Gastrocnemius medialis (tissue), 4 donors: Measurements from ENCODE around the gene SALL4. TPM values are rescaled to one million over a fixed set of nuclear protein-coding genes. Genes with fewer than 3 reads are reported as not detected.

ENCODE experiments used
- ATAC-seq, 2 donors: fragments of 150-250 bp; one replicate each; pipeline ENCODE4 v1.9.1; 2016
- DNase-seq, 2 donors: peaks; one replicate each; pipeline ENCODE4 v3.0.0-alpha.2; 2019
- H3K27ac ChIP-seq, 4 donors: fragments of 200-600 bp; sonication (generic); 1 replicate in 1 of 4; 2 replicates in 3 of 4; pipeline ENCODE4 v1.5.1; 2016 to 2018; ENCODE audit warnings: mild to moderate bottlenecking in 2 of 4, moderate library complexity in 1 of 4
- H3K27me3 ChIP-seq, 3 donors: fragments of 200-600 bp; sonication (generic) in 2 of 3; 1 replicate in 1 of 3; 2 replicates in 2 of 3; pipeline versions ENCODE4 v1.5.1 to v1.6.0; 2016 to 2019; ENCODE audit warnings: mild to moderate bottlenecking in 1 of 3, moderate library complexity in 1 of 3
- H3K36me3 ChIP-seq, 2 donors: fragments of 200-600 bp; sonication (generic) in 1 of 2; one replicate each; pipeline ENCODE4 v1.5.1; 2017 to 2018
- H3K4me1 ChIP-seq, 2 donors: fragments of 200-600 bp; sonication (generic) in 1 of 2; one replicate each; pipeline ENCODE4 v1.5.1; 2016 to 2017; ENCODE audit warnings: mild to moderate bottlenecking in 2 of 2
- H3K4me3 ChIP-seq, 4 donors: fragments of 200-600 bp; sonication (generic) in 3 of 4; 1 replicate in 1 of 4; 2 replicates in 3 of 4; pipeline ENCODE4 v1.5.1; 2016 to 2019; ENCODE audit warnings: mild to moderate bottlenecking in 2 of 4
- H3K9me3 ChIP-seq, 3 donors: fragments of 200-600 bp; sonication (generic) in 2 of 3; 1 replicate in 1 of 3; 2 replicates in 2 of 3; pipeline ENCODE4 v1.5.1; 2016 to 2019
- POLR2A ChIP-seq, 2 donors: fragments of 450-650 bp; IDR thresholded peaks; one replicate each; pipeline ENCODE4 v1.6.1; 2017; ENCODE audit warnings: antibody characterized with exemption in 2 of 2, mild to moderate bottlenecking in 2 of 2, moderate library complexity in 2 of 2
- in situ Hi-C, 4 donors: fragments of 200-750 bp; cut with MboI; loops; one replicate each; pipeline versions ENCODE4 v1.15.0 to v1.8.0; 2017; ENCODE audit warnings: low sequenced_read_pairs in 4 of 4
- intact Hi-C: fragments of 100-400 bp; cut with DNase I; formaldehyde crosslinking; loops from one replicate; pipeline ENCODE4 v1.15.1; 2023; ENCODE audit warnings: low total_unique reads
- total RNA-seq, 4 donors: library from RNA; depleted of rRNA; stranded (reverse); fragments of >200 nt; gene quantifications; one replicate each; pipeline versions ENCODE4 v1.1.0 to v1.2.3, GENCODE V29; 2016
- TF ChIP-seq, protein P1 (sequence below), 5 experiments: fragments of 450-650 bp in 3 of 5; fragments of 200-600 bp in 2 of 5; sonication (generic) in 2 of 5; IDR thresholded peaks in 4 of 5; conservative IDR thresholded peaks in 1 of 5; 1 replicate in 4 of 5; 2 replicates in 1 of 5; pipeline ENCODE4 v1.5.1; 2016 to 2019; ENCODE audit warnings: antibody characterized with exemption in 5 of 5, mild to moderate bottlenecking in 3 of 5, moderate library complexity in 3 of 5

Gene SALL4
- total RNA-seq, 4 donors from 2014 or later = not detected

DNA sequence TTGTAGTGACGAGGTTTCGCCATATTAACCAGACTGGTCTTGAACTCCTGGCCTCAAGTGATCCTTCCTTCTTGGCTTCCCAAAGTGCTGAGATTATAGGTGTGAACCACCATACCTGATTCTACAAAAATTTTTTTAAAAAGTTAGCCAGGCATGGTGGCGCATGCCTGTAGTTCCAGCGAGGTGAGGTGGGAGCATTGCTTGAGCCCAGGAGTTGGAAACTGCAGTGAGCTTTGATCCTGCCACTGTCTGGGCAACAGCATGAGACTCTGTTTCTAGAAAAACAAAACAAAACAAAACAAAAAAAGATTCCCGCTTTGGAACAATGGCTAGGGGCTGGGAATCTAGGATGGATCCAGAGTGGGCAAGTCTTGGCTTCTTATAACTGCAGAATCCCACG lies 35.1 kb upstream of the SALL4 start:
- no peaks in the 10 kb centered on the region for H3K4me1 ChIP-seq
- H3K27me3 ChIP-seq = no peaks in the 10 kb centered on the region
- in situ Hi-C loops (no loop called here), intact Hi-C loops (no loop called here)
- no peaks in the 10 kb centered on the region for H3K36me3 ChIP-seq
- no peaks in the 10 kb centered on the region for H3K9me3 ChIP-seq
- H3K27ac ChIP-seq = no peak overlapping the region
- TF ChIP-seq, protein P1, sequence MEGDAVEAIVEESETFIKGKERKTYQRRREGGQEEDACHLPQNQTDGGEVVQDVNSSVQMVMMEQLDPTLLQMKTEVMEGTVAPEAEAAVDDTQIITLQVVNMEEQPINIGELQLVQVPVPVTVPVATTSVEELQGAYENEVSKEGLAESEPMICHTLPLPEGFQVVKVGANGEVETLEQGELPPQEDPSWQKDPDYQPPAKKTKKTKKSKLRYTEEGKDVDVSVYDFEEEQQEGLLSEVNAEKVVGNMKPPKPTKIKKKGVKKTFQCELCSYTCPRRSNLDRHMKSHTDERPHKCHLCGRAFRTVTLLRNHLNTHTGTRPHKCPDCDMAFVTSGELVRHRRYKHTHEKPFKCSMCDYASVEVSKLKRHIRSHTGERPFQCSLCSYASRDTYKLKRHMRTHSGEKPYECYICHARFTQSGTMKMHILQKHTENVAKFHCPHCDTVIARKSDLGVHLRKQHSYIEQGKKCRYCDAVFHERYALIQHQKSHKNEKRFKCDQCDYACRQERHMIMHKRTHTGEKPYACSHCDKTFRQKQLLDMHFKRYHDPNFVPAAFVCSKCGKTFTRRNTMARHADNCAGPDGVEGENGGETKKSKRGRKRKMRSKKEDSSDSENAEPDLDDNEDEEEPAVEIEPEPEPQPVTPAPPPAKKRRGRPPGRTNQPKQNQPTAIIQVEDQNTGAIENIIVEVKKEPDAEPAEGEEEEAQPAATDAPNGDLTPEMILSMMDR (IDR thresholded peaks at IDR 0.05 in 4 of 5, conservative IDR thresholded peaks at IDR 0.05 in 1 of 5) = no peak
- TF ChIP-seq POLR2A (IDR thresholded peaks at IDR 0.05) = no peak
- ATAC-seq = no peak
- DNase-seq = no peak
- H3K4me3 ChIP-seq = no peak overlapping the region

DNA sequence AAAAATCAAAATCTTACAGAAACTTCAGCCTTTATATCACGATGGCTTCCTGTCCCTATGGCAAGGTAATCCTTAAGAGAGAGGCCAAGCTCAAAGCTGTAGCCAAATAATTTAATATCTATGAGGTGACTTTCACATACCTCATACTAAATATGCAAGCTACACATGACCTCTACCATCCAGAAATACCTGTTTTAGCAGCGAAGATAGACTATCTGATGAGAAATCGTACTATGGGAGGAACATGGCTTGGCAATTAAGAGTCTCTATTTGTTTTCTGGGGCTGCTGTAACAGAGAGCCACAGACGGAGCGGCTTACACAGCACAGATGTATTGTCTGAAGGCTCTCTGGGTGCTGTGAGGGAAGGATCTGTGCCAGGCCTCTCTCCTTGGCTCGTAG lies 31.0 kb upstream of the SALL4 start:
- intact Hi-C loops = no loop called here
- no peaks in the 10 kb centered on the region for H3K4me1 ChIP-seq
- in situ Hi-C loops = no loop called here
- H3K27me3 ChIP-seq = no peaks in the 10 kb centered on the region
- no peak for DNase-seq
- no peaks in the 10 kb centered on the region for H3K9me3 ChIP-seq
- H3K27ac ChIP-seq = no peak overlapping the region
- no peak for TF ChIP-seq POLR2A (IDR thresholded peaks at IDR 0.05)
- TF ChIP-seq, protein P1 (IDR thresholded peaks at IDR 0.05 in 4 of 5, conservative IDR thresholded peaks at IDR 0.05 in 1 of 5) = no peak
- ATAC-seq = no peak
- H3K36me3 ChIP-seq = no peaks in the 10 kb centered on the region
- no peak overlapping the region for H3K4me3 ChIP-seq

DNA sequence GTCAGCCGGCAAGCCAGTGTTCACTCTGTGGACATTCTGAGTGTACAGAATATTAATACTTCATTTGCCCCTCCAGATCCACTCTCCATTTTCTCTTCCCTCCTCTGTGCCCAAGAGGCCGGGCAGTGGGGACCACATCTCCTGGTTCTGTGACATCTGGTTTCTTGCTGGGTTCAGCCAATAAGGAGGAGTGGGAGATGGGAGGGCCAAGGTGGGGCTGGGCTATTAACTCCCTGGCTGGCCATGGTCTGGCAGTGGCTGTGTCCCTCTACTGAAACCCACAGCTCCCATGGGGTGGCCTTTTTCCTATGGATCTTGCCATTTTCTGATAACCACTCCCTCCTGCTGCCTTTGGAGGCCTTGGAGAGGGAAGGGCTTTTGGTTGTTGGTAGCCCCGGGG lies 30.0 kb upstream of the SALL4 start:
- Histone ChIP-seq H3K36me3 (no peaks in the 10 kb centered on the region), H3K4me3 (no peak overlapping the region), H3K27me3 (no peaks in the 10 kb centered on the region), H3K27ac (no peak overlapping the region), H3K9me3 (no peaks in the 10 kb centered on the region), H3K4me1 (no peaks in the 10 kb centered on the region)
- in situ Hi-C loops (no loop called here), intact Hi-C loops (no loop called here)
- DNase-seq = no peak
- no peak for TF ChIP-seq POLR2A (IDR thresholded peaks at IDR 0.05)
- TF ChIP-seq, protein P1 (IDR thresholded peaks at IDR 0.05 in 4 of 5, conservative IDR thresholded peaks at IDR 0.05 in 1 of 5) = no peak
- no peak for ATAC-seq

DNA sequence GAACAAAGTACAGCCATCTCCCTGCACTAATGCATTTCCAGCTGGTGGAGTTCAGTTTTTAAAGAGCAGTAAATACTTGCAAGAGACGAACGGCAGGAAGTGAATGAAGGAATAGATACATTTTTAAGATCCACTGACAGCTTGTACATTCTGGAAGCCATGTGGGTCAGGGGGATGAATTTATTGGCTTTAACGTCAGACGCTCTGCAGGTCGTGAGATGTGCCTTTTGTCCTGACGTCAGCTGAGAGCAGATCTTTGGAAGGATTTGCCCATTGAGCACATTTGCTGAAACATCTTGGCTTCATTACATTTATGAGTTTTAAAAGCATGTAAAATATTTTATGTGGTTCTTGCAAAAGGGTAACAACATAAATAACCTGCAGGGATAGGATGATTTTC lies 29.5 kb upstream of the SALL4 start:
- no peak for TF ChIP-seq POLR2A (IDR thresholded peaks at IDR 0.05)
- TF ChIP-seq, protein P1 (IDR thresholded peaks at IDR 0.05 in 4 of 5, conservative IDR thresholded peaks at IDR 0.05 in 1 of 5) = no peak
- Histone ChIP-seq H3K27me3 (no peaks in the 10 kb centered on the region), H3K4me1 (no peaks in the 10 kb centered on the region), H3K36me3 (no peaks in the 10 kb centered on the region), H3K4me3 (no peak overlapping the region), H3K9me3 (no peaks in the 10 kb centered on the region), H3K27ac (no peak overlapping the region)
- DNase-seq (no peak), ATAC-seq (no peak)
- intact Hi-C loops = no loop called here
- in situ Hi-C loops = no loop called here

DNA sequence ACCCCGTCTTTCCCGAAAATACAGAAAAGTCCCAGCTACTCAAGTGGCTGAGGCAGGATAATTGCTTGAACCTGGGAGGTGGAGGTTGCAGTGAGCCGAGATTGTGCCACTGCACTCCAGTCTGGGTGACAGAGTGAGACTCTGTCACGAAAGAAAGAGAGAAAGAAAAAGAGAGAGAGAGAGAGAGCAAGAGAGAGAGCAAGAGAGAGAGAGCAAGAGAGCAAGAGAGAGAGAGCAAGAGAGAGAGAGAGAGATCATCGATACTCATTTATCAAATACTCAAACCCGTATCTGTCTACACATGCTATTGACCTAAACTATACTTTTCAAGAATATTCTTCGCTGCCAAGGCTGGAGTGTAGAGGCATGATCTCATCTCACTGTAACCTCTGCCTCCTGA lies 28.2 kb upstream of the SALL4 start:
- intact Hi-C loops = no loop called here
- H3K27ac ChIP-seq = no peak overlapping the region
- H3K4me1 ChIP-seq = no peaks in the 10 kb centered on the region

More for the DNA sequence above, 28.2 kb upstream of the SALL4 start:
- H3K36me3 ChIP-seq = no peaks in the 10 kb centered on the region
- DNase-seq (no peak), ATAC-seq (no peak)
- no peak overlapping the region for H3K4me3 ChIP-seq
- no peaks in the 10 kb centered on the region for H3K27me3 ChIP-seq
- TF ChIP-seq, protein P1 (IDR thresholded peaks at IDR 0.05 in 4 of 5, conservative IDR thresholded peaks at IDR 0.05 in 1 of 5) = no peak
- TF ChIP-seq POLR2A (IDR thresholded peaks at IDR 0.05) = no peak
- in situ Hi-C loops = no loop called here
- no peaks in the 10 kb centered on the region for H3K9me3 ChIP-seq
